PC-9 (cell line): ENCODE measurements around the gene TMEM30A. TPM values are rescaled to one million over a fixed set of nuclear protein-coding genes. Genes with fewer than 3 reads are reported as not detected.

Experiments
- BruUV-seq: library from RNA; stranded (reverse); fragments of 400-500 nt; replicated peaks from 2 replicates; lab custom pipeline; 2021; lab: Mats Ljungman, UMichigan
- CTCF ChIA-PET: fragments of 300-600 bp; sonication (Branson Sonifier 250); formaldehyde crosslinking; loops from one replicate; lab custom pipeline; 2022; ENCODE audit warnings: antibody characterized with exemption; lab: Charles Lee
- POLR2A ChIA-PET: fragments of 300-600 bp; sonication (Branson Sonifier 250); formaldehyde crosslinking; loops from one replicate; lab custom pipeline; 2022; ENCODE audit warnings: antibody characterized with exemption; ENCODE audit not compliant: unreplicated experiment; lab: Charles Lee
- DNase-seq, 2 experiments: peaks; one replicate each; pipeline versions ENCODE4 v3.0.0 to v3.0.0-alpha.2; 2015 to 2022; ENCODE audit warnings: mixed read lengths in 1 of 2
- H2AFZ ChIP-seq: fragments of 200-600 bp; sonication (generic); 2 replicates; pipeline ENCODE4 v1.8.1; 2017; ENCODE audit warnings: antibody characterized with exemption
- H3F3A ChIP-seq: fragments of 200-600 bp; sonication (generic); 2 replicates; pipeline ENCODE4 v1.8.1; 2017; ENCODE audit warnings: antibody characterized with exemption, mild to moderate bottlenecking, low read depth; ENCODE audit not compliant: insufficient read depth
- H3K27ac ChIP-seq: fragments of 200-600 bp; sonication (generic); 2 replicates; pipeline ENCODE4 v1.6.1; 2016; ENCODE audit warnings: mixed run types
- H3K27me3 ChIP-seq: fragments of 200-600 bp; sonication (generic); 2 replicates; pipeline ENCODE4 v1.6.1; 2016; ENCODE audit warnings: low read depth, mixed run types; ENCODE audit not compliant: insufficient read depth
- H3K36me3 ChIP-seq: fragments of 200-600 bp; sonication (generic); 2 replicates; pipeline ENCODE4 v1.6.1; 2016; ENCODE audit warnings: low read depth, mixed run types
- H3K4me1 ChIP-seq: fragments of 200-600 bp; sonication (generic); replicated peaks from 2 replicates; pipeline ENCODE4 v1.6.1; 2016; ENCODE audit warnings: mixed run types; ENCODE audit not compliant: insufficient read depth
- H3K4me2 ChIP-seq: fragments of 200-600 bp; sonication (generic); 2 replicates; pipeline ENCODE4 v1.6.1; 2017; ENCODE audit warnings: mixed run types
- H3K4me3 ChIP-seq: fragments of 200-600 bp; sonication (generic); 2 replicates; pipeline ENCODE4 v1.6.1; 2016; ENCODE audit warnings: mixed run types
- H3K79me2 ChIP-seq: fragments of 200-600 bp; sonication (generic); 2 replicates; pipeline ENCODE4 v1.6.1; 2017; ENCODE audit warnings: low read depth, mixed run types
- H3K9me2 ChIP-seq: fragments of 200-600 bp; sonication (generic); 2 replicates; pipeline ENCODE4 v1.8.1; 2017; ENCODE audit warnings: mild to moderate bottlenecking; ENCODE audit not compliant: insufficient read depth
- H3K9me3 ChIP-seq: fragments of 200-600 bp; sonication (generic); 2 replicates; pipeline ENCODE4 v1.8.1; 2016; ENCODE audit warnings: low read depth; ENCODE audit not compliant: insufficient read depth
- H4K20me1 ChIP-seq: fragments of 200-600 bp; sonication (generic); 2 replicates; pipeline ENCODE4 v1.8.1; 2017; ENCODE audit not compliant: insufficient read depth
- CTCF ChIP-seq: fragments of 200-600 bp; sonication (generic); conservative IDR thresholded peaks from 2 replicates; pipeline ENCODE4 v1.6.1; 2017; ENCODE audit warnings: mixed run types, antibody characterized with exemption, mild to moderate bottlenecking, moderate library complexity
- EZH2 ChIP-seq: fragments of 200-600 bp; sonication (generic); IDR thresholded peaks from 2 replicates; pipeline ENCODE4 v1.8.0; 2017; ENCODE audit warnings: antibody characterized with exemption, low read depth
- intact Hi-C: fragments of 100-400 bp; cut with micrococcal nuclease; formaldehyde crosslinking; loops from one replicate; pipeline ENCODE4 v1.10.0; 2022; ENCODE audit not compliant: unreplicated experiment
- total RNA-seq: library from RNA; stranded (reverse); gene quantifications from 2 replicates; pipeline ENCODE4 v1.2.3, GENCODE V29; 2021

The TMEM30A gene
- total RNA-seq, 1 experiment from 2014 or later, result 122 TPM

GRCh38 chr6:75287424-75287823, 2.8 kb upstream of the TMEM30A start:
- POLR2A ChIA-PET, result no interaction called here
- H2AFZ ChIP-seq, result no peak overlapping the region
- 0 out of 2 replicates have a peak overlapping the region, but pooled peaks have one; percentile 95 for H3K4me3 ChIP-seq
- H3K4me2 ChIP-seq, result peak overlapping the region; percentile 88
- intact Hi-C loops, result loop anchor here (10.0 kb wide), 1 partner anchor 317 kb away; the partner anchor contains the start of gene SENP6
- TF ChIP-seq EZH2 (no peak), CTCF (no peak)
- H3F3A ChIP-seq, result peaks cover 12% of the 10 kb centered on the region
- peaks cover 37% of the 10 kb centered on the region for H3K4me1 ChIP-seq
- DNase-seq, result no peak
- H3K79me2 ChIP-seq, result peaks cover 35% of the 10 kb centered on the region
- H3K27me3 ChIP-seq, result no peaks in the 10 kb centered on the region
- H3K36me3 ChIP-seq, result no peaks in the 10 kb centered on the region
- H4K20me1 ChIP-seq, result no peaks in the 10 kb centered on the region
- no peaks in the 10 kb centered on the region for H3K9me3 ChIP-seq
- CTCF ChIA-PET, result no interaction called here
- no TSS peak for BruUV-seq
- H3K9me2 ChIP-seq, result no peaks in the 10 kb centered on the region
- H3K27ac ChIP-seq, result peak overlapping the region; percentile 40

GRCh38 chr6:75286955-75287354, 2.4 kb upstream of the TMEM30A start:
- peak overlapping the region; percentile 95; the same call in 1 of the 2 replicates for H3K4me3 ChIP-seq
- intact Hi-C loops, result loop anchor here (10.0 kb wide), 1 partner anchor 318 kb away; the partner anchor contains the start of gene SENP6
- H3K27me3 ChIP-seq, result no peaks in the 10 kb centered on the region
- no peak for TF ChIP-seq CTCF
- TF ChIP-seq EZH2, result no peak
- peaks cover 12% of the 10 kb centered on the region for H3F3A ChIP-seq
- no peaks in the 10 kb centered on the region for H3K9me2 ChIP-seq
- ChIA-PET POLR2A (no interaction called here), CTCF (no interaction called here)
- H3K36me3 ChIP-seq, result no peaks in the 10 kb centered on the region
- no TSS peak for BruUV-seq
- H3K9me3 ChIP-seq, result no peaks in the 10 kb centered on the region
- H3K79me2 ChIP-seq, result peaks cover 40% of the 10 kb centered on the region
- no peak for DNase-seq
- peaks cover 42% of the 10 kb centered on the region for H3K4me1 ChIP-seq
- peak overlapping the region; percentile 88 for H3K4me2 ChIP-seq
- H2AFZ ChIP-seq, result no peak overlapping the region
- H3K27ac ChIP-seq, result no peak overlapping the region
- peaks cover under 1% of the 10 kb centered on the region; the same call in 1 of the 2 replicates for H4K20me1 ChIP-seq

- no peaks in the 10 kb centered on the region for H3K36me3 ChIP-seq
- H3K27me3 ChIP-seq, result no peaks in the 10 kb centered on the region
- DNase-seq, result peak in 1 of 2 experiments; percentile 51
- H2AFZ ChIP-seq, result peak overlapping the region; percentile 98
- H3K9me2 ChIP-seq, result no peaks in the 10 kb centered on the region
- TSS peak; percentile 83 for BruUV-seq
- H3K79me2 ChIP-seq, result peaks cover 57% of the 10 kb centered on the region
- H3K4me1 ChIP-seq, result peaks cover 54% of the 10 kb centered on the region
- ChIA-PET POLR2A (interaction anchor here (0.6 to 1.1 kb wide), 4 partner anchors 10 to 316 kb away, joined by 4 to 8 read pairs (median 7); partner anchors contain the start of gene SENP6), CTCF (no interaction called here)
- intact Hi-C loops, result loop anchor here (2.0 to 10.0 kb wide), 2 partner anchors 16 to 320 kb away; partner anchors contain the start of gene SENP6
- no peak for TF ChIP-seq EZH2
- TF ChIP-seq CTCF, result no peak
- peak overlapping the region; percentile 95 for H3K4me3 ChIP-seq
- peaks cover 12% of the 10 kb centered on the region for H3F3A ChIP-seq
- H3K27ac ChIP-seq, result peak overlapping the region; percentile 85
- peak overlapping the region; percentile 88 for H3K4me2 ChIP-seq
- H4K20me1 ChIP-seq, result peaks cover 5% of the 10 kb centered on the region; the same call in 1 of the 2 replicates
- H3K9me3 ChIP-seq, result no peaks in the 10 kb centered on the region
Measured at GRCh38 chr6:75285283-75285639, 669 bp upstream of the TMEM30A start.
